ENCODE measurements around the gene EIPR1. TPM values are rescaled to one million over a fixed set of nuclear protein-coding genes. Genes with fewer than 3 reads are reported as not detected.
"Not testable (repeated sequence)": the region's sequence is repeated elsewhere in the genome, so short reads cannot be mapped to it uniquely, and the experiment has no call there.

The EIPR1 gene
- total RNA-seq, 4 donors from 2014 or later, result 26.1 to 51.6 (median 40.0) TPM

- peaks cover 29 to 50% of the 10 kb centered on the region in 2 donors for H3K4me1 ChIP-seq
- peak overlapping the region in 2 of 3 donors; percentile 78 to 81 for H3K27ac ChIP-seq
- 98 to 99% methylated on average over 15 of the region's 15 CpGs for WGBS, 2 donors
- TF ChIP-seq CTCF (IDR thresholded peaks at IDR 0.05) (no peak), POLR2A (IDR thresholded peaks at IDR 0.05) (no peak)
- no peaks in the 10 kb centered on the region for H3K9me3 ChIP-seq
- no peak for DNase-seq
- H3K27me3 ChIP-seq, result no peaks in the 10 kb centered on the region
- no peak overlapping the region for H3K4me3 ChIP-seq (replicated peaks in 1 of 3)
- intact Hi-C loops (cut with DNase I), result loop anchor here (10.0 kb wide), 1 partner anchor 95 kb away; no protein-coding TSS in a partner anchor
- no peaks in the 10 kb centered on the region for H3K36me3 ChIP-seq
Observed at GRCh38 chr2:3289526-3289925, 88.1 kb downstream of the EIPR1 start.

GRCh38 chr2:3289171-3289515 is 88.5 kb downstream of the EIPR1 start:
- Histone ChIP-seq H3K4me3 (replicated peaks in 1 of 3) (no peak overlapping the region), H3K36me3 (no peaks in the 10 kb centered on the region), H3K9me3 (no peaks in the 10 kb centered on the region), H3K4me1 (peaks cover 29 to 54% of the 10 kb centered on the region in 2 donors), H3K27ac (peak overlapping the region in 2 of 3 donors; percentile 24 to 46), H3K27me3 (no peaks in the 10 kb centered on the region)
- DNase-seq, result no peak
- TF ChIP-seq POLR2A (IDR thresholded peaks at IDR 0.05), result no peak
- TF ChIP-seq CTCF (IDR thresholded peaks at IDR 0.05), result no peak
- intact Hi-C loops (cut with DNase I), result loop anchor here (10.0 kb wide), 1 partner anchor 94 kb away; no protein-coding TSS in a partner anchor
- 94 to 95% methylated on average over 9 of the region's 9 CpGs for WGBS, 2 donors

- Histone ChIP-seq H3K27me3 (no peaks in the 10 kb centered on the region), H3K36me3 (no peaks in the 10 kb centered on the region), H3K4me1 (peaks cover 29 to 54% of the 10 kb centered on the region in 2 donors), H3K27ac (peak overlapping the region in 1 of 3 donors; percentile 51), H3K4me3 (replicated peaks in 1 of 3) (no peak overlapping the region), H3K9me3 (no peaks in the 10 kb centered on the region)
- intact Hi-C loops (cut with DNase I), result loop anchor here (10.0 kb wide), 1 partner anchor 94 kb away; no protein-coding TSS in a partner anchor
- TF ChIP-seq CTCF (IDR thresholded peaks at IDR 0.05), result no peak
- TF ChIP-seq POLR2A (IDR thresholded peaks at IDR 0.05), result no peak
- no peak for DNase-seq
- 93 to 94% methylated on average over 16 to 20 of the region's 20 CpGs for WGBS, 2 donors
Observed at GRCh38 chr2:3288470-3289170, 89.0 kb downstream of the EIPR1 start.

- 92 to 94% methylated on average over 9 to 12 of the region's 13 CpGs for WGBS, 2 donors
- TF ChIP-seq POLR2A (IDR thresholded peaks at IDR 0.05), result no peak
- TF ChIP-seq CTCF (IDR thresholded peaks at IDR 0.05), result no peak
- intact Hi-C loops (cut with DNase I), result loop anchor here (10.0 kb wide), 1 partner anchor 93 kb away; no protein-coding TSS in a partner anchor
- no peak for DNase-seq
- H3K4me1 ChIP-seq, result peaks cover 23 to 54% of the 10 kb centered on the region in 2 donors
- H3K27ac ChIP-seq, result peak overlapping the region in 1 of 3 donors; percentile 51
- no peaks in the 10 kb centered on the region for H3K27me3 ChIP-seq
- no peaks in the 10 kb centered on the region for H3K36me3 ChIP-seq
- H3K9me3 ChIP-seq, result no peaks in the 10 kb centered on the region
- no peak overlapping the region for H3K4me3 ChIP-seq (replicated peaks in 1 of 3)
Observed at GRCh38 chr2:3287896-3288295, 89.7 kb downstream of the EIPR1 start.

GRCh38 chr2:3286646-3287036 is 91.0 kb downstream of the EIPR1 start:
- WGBS, 2 donors, result 88 to 100% methylated on average over 4 to 14 of the region's 17 CpGs
- not testable (repeated sequence) for H3K9me3 ChIP-seq; DNase-seq; H3K36me3 ChIP-seq; H3K27me3 ChIP-seq; H3K4me3 ChIP-seq (replicated peaks in 1 of 3)
- H3K27ac ChIP-seq, result peak overlapping the region in 1 of 3 donors; percentile 51
- intact Hi-C loops (cut with DNase I), result loop anchor here (10.0 kb wide), 1 partner anchor 92 kb away; no protein-coding TSS in a partner anchor
- peaks cover 25 to 63% of the 10 kb centered on the region in 2 donors for H3K4me1 ChIP-seq
